Lower leg skin (tissue), 3 donors: Measurements from ENCODE around the gene MDGA2.

Source experiments
- POLR2A ChIP-seq, 2 donors: fragments of 450-650 bp; IDR thresholded peaks; one replicate each; pipeline ENCODE4 v1.6.1; 2016 to 2017; ENCODE audit warnings: antibody characterized with exemption in 2 of 2, mild to moderate bottlenecking in 1 of 2, moderate library complexity in 1 of 2
- TF ChIP-seq, protein P1 (sequence below), 3 donors: fragments of 450-650 bp; IDR thresholded peaks; one replicate each; pipeline ENCODE4 v1.5.1; 2016; ENCODE audit warnings: antibody characterized with exemption in 3 of 3, mild to moderate bottlenecking in 3 of 3, moderate library complexity in 2 of 3

DNA sequence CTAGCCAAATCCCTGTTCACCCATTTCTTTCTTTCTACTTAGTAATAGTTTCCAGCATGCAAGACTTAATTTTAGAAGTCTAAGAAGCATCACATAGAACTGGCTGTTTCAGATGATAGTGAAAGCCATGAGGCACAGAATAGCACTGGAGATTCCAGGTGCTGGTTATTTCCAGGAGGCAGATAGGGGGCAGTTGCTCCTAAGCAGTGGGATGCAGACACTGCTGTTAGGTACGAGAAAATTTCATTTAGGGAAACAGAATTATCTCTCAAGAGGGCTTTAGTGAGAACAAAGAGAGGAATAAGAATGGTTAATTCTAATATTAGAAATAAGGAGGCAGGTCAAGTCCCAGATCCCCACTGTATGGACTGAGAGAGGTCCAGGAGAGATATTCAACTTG, 3.6 kb upstream of the MDGA2 start:
- TF ChIP-seq, protein P1, sequence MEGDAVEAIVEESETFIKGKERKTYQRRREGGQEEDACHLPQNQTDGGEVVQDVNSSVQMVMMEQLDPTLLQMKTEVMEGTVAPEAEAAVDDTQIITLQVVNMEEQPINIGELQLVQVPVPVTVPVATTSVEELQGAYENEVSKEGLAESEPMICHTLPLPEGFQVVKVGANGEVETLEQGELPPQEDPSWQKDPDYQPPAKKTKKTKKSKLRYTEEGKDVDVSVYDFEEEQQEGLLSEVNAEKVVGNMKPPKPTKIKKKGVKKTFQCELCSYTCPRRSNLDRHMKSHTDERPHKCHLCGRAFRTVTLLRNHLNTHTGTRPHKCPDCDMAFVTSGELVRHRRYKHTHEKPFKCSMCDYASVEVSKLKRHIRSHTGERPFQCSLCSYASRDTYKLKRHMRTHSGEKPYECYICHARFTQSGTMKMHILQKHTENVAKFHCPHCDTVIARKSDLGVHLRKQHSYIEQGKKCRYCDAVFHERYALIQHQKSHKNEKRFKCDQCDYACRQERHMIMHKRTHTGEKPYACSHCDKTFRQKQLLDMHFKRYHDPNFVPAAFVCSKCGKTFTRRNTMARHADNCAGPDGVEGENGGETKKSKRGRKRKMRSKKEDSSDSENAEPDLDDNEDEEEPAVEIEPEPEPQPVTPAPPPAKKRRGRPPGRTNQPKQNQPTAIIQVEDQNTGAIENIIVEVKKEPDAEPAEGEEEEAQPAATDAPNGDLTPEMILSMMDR (IDR thresholded peaks at IDR 0.05) = no peak
- no peak for TF ChIP-seq POLR2A (IDR thresholded peaks at IDR 0.05)
